NCI-H345 treated with DMSO at 0.1 percent for 48 hours (cell line): ENCODE data around the gene SPON1.
"Not testable (repeated sequence)": the region's sequence is repeated elsewhere in the genome, so short reads cannot be mapped to it uniquely, and the experiment has no call there.

Experiments used
- DNase-seq: peaks from one replicate; lab custom pipeline; 2025; ENCODE audit not compliant: unreplicated experiment; lab: John Stamatoyannopoulos, UW

Gene SPON1

GRCh38 chr11:14075118-14076078 lies 112.9 kb downstream of the SPON1 start:
- no peak for DNase-seq

GRCh38 chr11:14079011-14079410 lies 116.5 kb downstream of the SPON1 start:
- DNase-seq = no peak

- no peak for DNase-seq
These were observed 117.3 kb downstream of the SPON1 start for GRCh38 chr11:14079797-14080196.

- DNase-seq = no peak
These were observed 119.2 kb downstream of the SPON1 start for GRCh38 chr11:14081581-14082231.

GRCh38 chr11:14082338-14082737 lies 119.8 kb downstream of the SPON1 start:
- DNase-seq = no peak

GRCh38 chr11:14088861-14089260 lies 126.3 kb downstream of the SPON1 start:
- DNase-seq = not testable (repeated sequence)

- DNase-seq = no peak
These were observed 127.4 kb downstream of the SPON1 start for GRCh38 chr11:14089690-14090462.

GRCh38 chr11:14090631-14091030 lies 128.1 kb downstream of the SPON1 start:
- not testable (repeated sequence) for DNase-seq

- no peak for DNase-seq
These were observed 130.5 kb downstream of the SPON1 start for GRCh38 chr11:14093065-14093464.

- no peak for DNase-seq
These were observed 132.0 kb downstream of the SPON1 start for GRCh38 chr11:14094481-14095037.

- DNase-seq = no peak
These were observed 133.4 kb downstream of the SPON1 start for GRCh38 chr11:14095882-14096281.

GRCh38 chr11:14096606-14097005 lies 134.1 kb downstream of the SPON1 start:
- DNase-seq = no peak

- no peak for DNase-seq
These were observed 138.9 kb downstream of the SPON1 start for GRCh38 chr11:14101388-14101787.

- no peak for DNase-seq
These were observed 140.2 kb downstream of the SPON1 start for GRCh38 chr11:14102766-14103165.

- DNase-seq = no peak
These were observed 142.9 kb downstream of the SPON1 start for GRCh38 chr11:14105446-14105845.

GRCh38 chr11:14106303-14107049 lies 144.0 kb downstream of the SPON1 start:
- no peak for DNase-seq

GRCh38 chr11:14107050-14107430 lies 144.5 kb downstream of the SPON1 start:
- peak; percentile 34 for DNase-seq

- DNase-seq = no peak
These were observed 147.2 kb downstream of the SPON1 start for GRCh38 chr11:14109742-14110141.

GRCh38 chr11:14110629-14111028 lies 148.1 kb downstream of the SPON1 start:
- no peak for DNase-seq

- DNase-seq = no peak
These were observed 149.0 kb downstream of the SPON1 start for GRCh38 chr11:14111496-14111895.
